ENCODE results near the gene CAMTA1.

CAMTA1 gene

GRCh38 chr1:7573481-7573880 is 788.2 kb downstream of the CAMTA1 start:
- Histone ChIP-seq H3K36me3 (ENCODE audit: control insufficient read depth, insufficient read depth, low read length) (no peaks in the 10 kb centered on the region), H3K27ac (ENCODE audit: insufficient read depth, low read depth, low read length, poor library complexity, severe bottlenecking) (no peak overlapping the region), H3K4me1 (ENCODE audit: control insufficient read depth, insufficient read depth, low read length) (no peaks in the 10 kb centered on the region), H3K27me3 (ENCODE audit: control insufficient read depth, insufficient read depth, low read length, poor library complexity, severe bottlenecking) (no peaks in the 10 kb centered on the region), H3K4me3 (ENCODE audit: insufficient read depth, low read depth, low read length) (no peak overlapping the region), H3K9me3 (ENCODE audit: control insufficient read depth, low read length) (no peaks in the 10 kb centered on the region)
- 93 to 95% methylated on average over 12 of the region's 12 CpGs for WGBS, 2 experiments

- Histone ChIP-seq H3K27ac (ENCODE audit: insufficient read depth, low read depth, low read length, poor library complexity, severe bottlenecking) (no peak overlapping the region), H3K36me3 (ENCODE audit: control insufficient read depth, insufficient read depth, low read length) (no peaks in the 10 kb centered on the region), H3K9me3 (ENCODE audit: control insufficient read depth, low read length) (no peaks in the 10 kb centered on the region), H3K27me3 (ENCODE audit: control insufficient read depth, insufficient read depth, low read length, poor library complexity, severe bottlenecking) (no peaks in the 10 kb centered on the region), H3K4me3 (ENCODE audit: insufficient read depth, low read depth, low read length) (no peak overlapping the region), H3K4me1 (ENCODE audit: control insufficient read depth, insufficient read depth, low read length) (no peaks in the 10 kb centered on the region)
- WGBS, 2 experiments: 93 to 94% methylated on average over 26 of the region's 26 CpGs
Observed at GRCh38 chr1:7574121-7575040, 789.1 kb downstream of the CAMTA1 start.

- Histone ChIP-seq H3K4me1 (ENCODE audit: control insufficient read depth, insufficient read depth, low read length) (no peaks in the 10 kb centered on the region), H3K27ac (ENCODE audit: insufficient read depth, low read depth, low read length, poor library complexity, severe bottlenecking) (no peak overlapping the region), H3K9me3 (ENCODE audit: control insufficient read depth, low read length) (no peaks in the 10 kb centered on the region), H3K4me3 (ENCODE audit: insufficient read depth, low read depth, low read length) (no peak overlapping the region), H3K36me3 (ENCODE audit: control insufficient read depth, insufficient read depth, low read length) (no peaks in the 10 kb centered on the region), H3K27me3 (ENCODE audit: control insufficient read depth, insufficient read depth, low read length, poor library complexity, severe bottlenecking) (no peaks in the 10 kb centered on the region)
- 84 to 85% methylated on average over 2 of the region's 2 CpGs for WGBS, 2 experiments
Observed at GRCh38 chr1:7575041-7575400, 789.8 kb downstream of the CAMTA1 start.

- no peaks in the 10 kb centered on the region for H3K9me3 ChIP-seq (ENCODE audit: control insufficient read depth, low read length)
- 70 to 71% methylated on average over 14 of the region's 14 CpGs for WGBS, 2 experiments
- no peaks in the 10 kb centered on the region for H3K27me3 ChIP-seq (ENCODE audit: control insufficient read depth, insufficient read depth, low read length, poor library complexity, severe bottlenecking)
- H3K4me1 ChIP-seq (ENCODE audit: control insufficient read depth, insufficient read depth, low read length): no peaks in the 10 kb centered on the region
- no peak overlapping the region for H3K4me3 ChIP-seq (ENCODE audit: insufficient read depth, low read depth, low read length)
- no peak overlapping the region for H3K27ac ChIP-seq (ENCODE audit: insufficient read depth, low read depth, low read length, poor library complexity, severe bottlenecking)
- H3K36me3 ChIP-seq (ENCODE audit: control insufficient read depth, insufficient read depth, low read length): no peaks in the 10 kb centered on the region
Observed at GRCh38 chr1:7576946-7577657, 791.8 kb downstream of the CAMTA1 start.

GRCh38 chr1:7578206-7578605 is 793.0 kb downstream of the CAMTA1 start:
- Histone ChIP-seq H3K27ac (ENCODE audit: insufficient read depth, low read depth, low read length, poor library complexity, severe bottlenecking) (no peak overlapping the region), H3K36me3 (ENCODE audit: control insufficient read depth, insufficient read depth, low read length) (no peaks in the 10 kb centered on the region)
- WGBS, 2 experiments: 95 to 96% methylated on average over 15 of the region's 15 CpGs

GRCh38 chr1:7579016-7579415 is 793.8 kb downstream of the CAMTA1 start:
- WGBS, 2 experiments: 94% methylated on average over 8 of the region's 8 CpGs
- Histone ChIP-seq H3K4me3 (ENCODE audit: insufficient read depth, low read depth, low read length) (no peak overlapping the region), H3K27me3 (ENCODE audit: control insufficient read depth, insufficient read depth, low read length, poor library complexity, severe bottlenecking) (no peaks in the 10 kb centered on the region), H3K27ac (ENCODE audit: insufficient read depth, low read depth, low read length, poor library complexity, severe bottlenecking) (no peak overlapping the region), H3K4me1 (ENCODE audit: control insufficient read depth, insufficient read depth, low read length) (no peaks in the 10 kb centered on the region), H3K36me3 (ENCODE audit: control insufficient read depth, insufficient read depth, low read length) (no peaks in the 10 kb centered on the region), H3K9me3 (ENCODE audit: control insufficient read depth, low read length) (no peaks in the 10 kb centered on the region)

More at GRCh38 chr1:7578206-7578605, 793.0 kb downstream of the CAMTA1 start:
- Histone ChIP-seq H3K4me3 (ENCODE audit: insufficient read depth, low read depth, low read length) (no peak overlapping the region), H3K27me3 (ENCODE audit: control insufficient read depth, insufficient read depth, low read length, poor library complexity, severe bottlenecking) (no peaks in the 10 kb centered on the region), H3K9me3 (ENCODE audit: control insufficient read depth, low read length) (no peaks in the 10 kb centered on the region), H3K4me1 (ENCODE audit: control insufficient read depth, insufficient read depth, low read length) (no peaks in the 10 kb centered on the region)

- Histone ChIP-seq H3K4me1 (ENCODE audit: control insufficient read depth, insufficient read depth, low read length) (no peaks in the 10 kb centered on the region), H3K9me3 (ENCODE audit: control insufficient read depth, low read length) (no peaks in the 10 kb centered on the region), H3K36me3 (ENCODE audit: control insufficient read depth, insufficient read depth, low read length) (no peaks in the 10 kb centered on the region), H3K4me3 (ENCODE audit: insufficient read depth, low read depth, low read length) (no peak overlapping the region), H3K27ac (ENCODE audit: insufficient read depth, low read depth, low read length, poor library complexity, severe bottlenecking) (no peak overlapping the region), H3K27me3 (ENCODE audit: control insufficient read depth, insufficient read depth, low read length, poor library complexity, severe bottlenecking) (no peaks in the 10 kb centered on the region)
- WGBS, 2 experiments: 94 to 95% methylated on average over 18 of the region's 18 CpGs
Observed at GRCh38 chr1:7579831-7580804, 794.9 kb downstream of the CAMTA1 start.

- H3K27me3 ChIP-seq (ENCODE audit: control insufficient read depth, insufficient read depth, low read length, poor library complexity, severe bottlenecking): no peaks in the 10 kb centered on the region
- H3K4me1 ChIP-seq (ENCODE audit: control insufficient read depth, insufficient read depth, low read length): no peaks in the 10 kb centered on the region
- H3K4me3 ChIP-seq (ENCODE audit: insufficient read depth, low read depth, low read length): no peak overlapping the region
- no peaks in the 10 kb centered on the region for H3K9me3 ChIP-seq (ENCODE audit: control insufficient read depth, low read length)
- WGBS, 2 experiments: 92% methylated on average over 18 of the region's 18 CpGs
- no peak overlapping the region for H3K27ac ChIP-seq (ENCODE audit: insufficient read depth, low read depth, low read length, poor library complexity, severe bottlenecking)
- no peaks in the 10 kb centered on the region for H3K36me3 ChIP-seq (ENCODE audit: control insufficient read depth, insufficient read depth, low read length)
Observed at GRCh38 chr1:7580923-7581753, 795.9 kb downstream of the CAMTA1 start.

- Histone ChIP-seq H3K27me3 (ENCODE audit: control insufficient read depth, insufficient read depth, low read length, poor library complexity, severe bottlenecking) (no peaks in the 10 kb centered on the region), H3K27ac (ENCODE audit: insufficient read depth, low read depth, low read length, poor library complexity, severe bottlenecking) (no peak overlapping the region), H3K9me3 (ENCODE audit: control insufficient read depth, low read length) (no peaks in the 10 kb centered on the region), H3K4me1 (ENCODE audit: control insufficient read depth, insufficient read depth, low read length) (no peaks in the 10 kb centered on the region), H3K4me3 (ENCODE audit: insufficient read depth, low read depth, low read length) (no peak overlapping the region), H3K36me3 (ENCODE audit: control insufficient read depth, insufficient read depth, low read length) (no peaks in the 10 kb centered on the region)
- WGBS, 2 experiments: 88 to 93% methylated on average over 13 of the region's 13 CpGs
Observed at GRCh38 chr1:7581754-7582459, 796.7 kb downstream of the CAMTA1 start.
